Activated CD8-positive, alpha-beta T cell treated with anti-CD3 and anti-CD28 coated beads, Interleukin-2, amount 10 ng/mL, durations not matched to agents 7 days and 5 days (primary cell): ENCODE measurements around the gene DSEL. TPM values are rescaled to one million over a fixed set of nuclear protein-coding genes. Genes with fewer than 3 reads are reported as not detected.

Experiments
- ATAC-seq: fragments of 150-1000 bp; cut with Tn5 transposase; one replicate; pipeline ENCODE4 v1.10.0; 2021; ENCODE audit warnings: moderate library complexity
- CTCF ChIA-PET: fragments of 350-600 bp; sonication (Branson Sonifier 250); formaldehyde crosslinking; loops from one replicate; lab custom pipeline; 2021; ENCODE audit warnings: antibody characterized with exemption; lab: Charles Lee
- POLR2A ChIA-PET: fragments of 350-600 bp; sonication (Branson Sonifier 250); formaldehyde crosslinking; loops from one replicate; lab custom pipeline; 2021; ENCODE audit warnings: antibody characterized with exemption; lab: Charles Lee
- DNase-seq: peaks from one replicate; pipeline ENCODE4 v3.0.0-alpha.2; 2020
- H3K27ac Mint-ChIP-seq: one replicate; pipeline ENCODE4 v1.8.0; 2021; ENCODE audit warnings: mild to moderate bottlenecking, mixed read lengths
- H3K27me3 Mint-ChIP-seq: one replicate; pipeline ENCODE4 v1.8.0; 2021; ENCODE audit warnings: low read depth, mixed read lengths
- H3K36me3 Mint-ChIP-seq: one replicate; pipeline ENCODE4 v1.8.0; 2021; ENCODE audit warnings: low read depth, mixed read lengths
- H3K4me1 Mint-ChIP-seq: one replicate; pipeline ENCODE4 v1.8.0; 2021; ENCODE audit warnings: low read depth, mixed read lengths
- H3K4me3 Mint-ChIP-seq: one replicate; pipeline ENCODE4 v1.8.0; 2021; ENCODE audit warnings: mild to moderate bottlenecking, mixed read lengths
- H3K9me3 Mint-ChIP-seq: one replicate; pipeline ENCODE4 v1.8.0; 2022; ENCODE audit warnings: mixed read lengths; ENCODE audit not compliant: insufficient read depth
- total RNA-seq, 2 experiments: library from RNA; stranded (reverse); gene quantifications; one replicate each; pipeline ENCODE4 v1.2.3, GENCODE V29; 2021

DSEL gene
- under 1 TPM; 0.05 to 0.08 TPM for total RNA-seq

- Mint-ChIP-seq H3K9me3 (no peaks in the 10 kb centered on the region), H3K27me3 (peaks cover 33% of the 10 kb centered on the region), H3K27ac (no peak within 1 kb of the TSS), H3K36me3 (no peaks in the 10 kb centered on the region), H3K4me1 (peaks cover 20% of the 10 kb centered on the region), H3K4me3 (peak within 1 kb of the TSS; percentile 93)
- POLR2A ChIA-PET, result interaction anchor here (0.6 kb wide), 1 partner anchor 55 kb away, joined by 3 read pairs; no protein-coding TSS in a partner anchor
- CTCF ChIA-PET, result interaction anchor here (1.0 to 1.9 kb wide), 4 partner anchors 16 to 1152 kb away, joined by 3 to 9 read pairs (median 3); no protein-coding TSS in a partner anchor
- peak; percentile 97 for DNase-seq
- ATAC-seq, result peak; percentile 99
These were observed at the start of gene DSEL for GRCh38 chr18:67516539-67517443. Gene DSEL, minus strand, starts transcription at chr18:67516720. Its CDS starts 2,112 bp downstream, at chr18:67514608.

GRCh38 chr18:67553437-67553836 lies 36.9 kb upstream of the DSEL start:
- Mint-ChIP-seq H3K4me3 (no peak overlapping the region), H3K36me3 (no peaks in the 10 kb centered on the region), H3K27me3 (peaks cover 2% of the 10 kb centered on the region), H3K9me3 (no peaks in the 10 kb centered on the region), H3K27ac (no peak overlapping the region), H3K4me1 (no peaks in the 10 kb centered on the region)
- ATAC-seq, result no peak
- POLR2A ChIA-PET, result interaction anchor here (0.6 kb wide), 1 partner anchor 521 kb away, joined by 3 read pairs; no protein-coding TSS in a partner anchor
- no peak for DNase-seq
- CTCF ChIA-PET, result no interaction called here

- H3K36me3 Mint-ChIP-seq, result no peaks in the 10 kb centered on the region
These were observed 34.5 kb upstream of the DSEL start for GRCh38 chr18:67550872-67551520.

GRCh38 chr18:67549946-67550345 lies 33.4 kb upstream of the DSEL start:
- ATAC-seq, result no peak
- no peaks in the 10 kb centered on the region for H3K9me3 Mint-ChIP-seq
- POLR2A ChIA-PET, result no interaction called here
- H3K4me3 Mint-ChIP-seq, result no peak overlapping the region
- H3K27me3 Mint-ChIP-seq, result no peaks in the 10 kb centered on the region
- H3K27ac Mint-ChIP-seq, result no peak overlapping the region
- no peaks in the 10 kb centered on the region for H3K36me3 Mint-ChIP-seq
- CTCF ChIA-PET, result no interaction called here
- no peak for DNase-seq
- H3K4me1 Mint-ChIP-seq, result no peaks in the 10 kb centered on the region

More at GRCh38 chr18:67550872-67551520, 34.5 kb upstream of the DSEL start:
- Mint-ChIP-seq H3K9me3 (no peaks in the 10 kb centered on the region), H3K27me3 (no peaks in the 10 kb centered on the region), H3K27ac (no peak overlapping the region), H3K4me3 (no peak overlapping the region), H3K4me1 (no peaks in the 10 kb centered on the region)
- ATAC-seq (no peak), DNase-seq (no peak)
- ChIA-PET POLR2A (no interaction called here), CTCF (interaction anchor here (0.6 kb wide), 1 partner anchor 25 kb away, joined by 3 read pairs; no protein-coding TSS in a partner anchor)

GRCh38 chr18:67545681-67546080 lies 29.2 kb upstream of the DSEL start:
- ChIA-PET CTCF (no interaction called here), POLR2A (no interaction called here)
- Mint-ChIP-seq H3K9me3 (no peaks in the 10 kb centered on the region), H3K4me3 (no peak overlapping the region), H3K4me1 (no peaks in the 10 kb centered on the region), H3K27me3 (no peaks in the 10 kb centered on the region), H3K27ac (no peak overlapping the region), H3K36me3 (no peaks in the 10 kb centered on the region)
- ATAC-seq (no peak), DNase-seq (no peak)

GRCh38 chr18:67540559-67540958 lies 24.0 kb upstream of the DSEL start:
- POLR2A ChIA-PET, result no interaction called here
- Mint-ChIP-seq H3K4me1 (no peaks in the 10 kb centered on the region), H3K27ac (no peak overlapping the region), H3K36me3 (no peaks in the 10 kb centered on the region), H3K4me3 (no peak overlapping the region), H3K27me3 (no peaks in the 10 kb centered on the region), H3K9me3 (no peaks in the 10 kb centered on the region)
- DNase-seq (no peak), ATAC-seq (no peak)
- CTCF ChIA-PET, result no interaction called here

GRCh38 chr18:67531929-67532328 lies 15.4 kb upstream of the DSEL start:
- no peaks in the 10 kb centered on the region for H3K27me3 Mint-ChIP-seq
- CTCF ChIA-PET, result no interaction called here
- DNase-seq, result no peak
- no peaks in the 10 kb centered on the region for H3K36me3 Mint-ChIP-seq
- no peaks in the 10 kb centered on the region for H3K9me3 Mint-ChIP-seq
- POLR2A ChIA-PET, result no interaction called here
- H3K4me1 Mint-ChIP-seq, result no peaks in the 10 kb centered on the region
- no peak overlapping the region for H3K4me3 Mint-ChIP-seq
- no peak for ATAC-seq
- no peak overlapping the region for H3K27ac Mint-ChIP-seq

GRCh38 chr18:67525328-67526099 lies 9.0 kb upstream of the DSEL start:
- Mint-ChIP-seq H3K9me3 (no peaks in the 10 kb centered on the region), H3K36me3 (no peaks in the 10 kb centered on the region), H3K4me1 (no peaks in the 10 kb centered on the region), H3K27me3 (peaks cover 4% of the 10 kb centered on the region), H3K27ac (no peak overlapping the region), H3K4me3 (no peak overlapping the region)
- DNase-seq (no peak), ATAC-seq (no peak)
- ChIA-PET CTCF (no interaction called here), POLR2A (no interaction called here)

GRCh38 chr18:67520351-67520921 lies 3.9 kb upstream of the DSEL start:
- ATAC-seq (no peak), DNase-seq (no peak)
- Mint-ChIP-seq H3K4me3 (no peak overlapping the region), H3K4me1 (peaks cover 18% of the 10 kb centered on the region), H3K9me3 (no peaks in the 10 kb centered on the region), H3K27ac (no peak overlapping the region), H3K36me3 (no peaks in the 10 kb centered on the region), H3K27me3 (peaks cover 29% of the 10 kb centered on the region)
- ChIA-PET CTCF (interaction anchor here (1.4 kb wide), 1 partner anchor 321 kb away, joined by 3 read pairs; no protein-coding TSS in a partner anchor), POLR2A (no interaction called here)

- ATAC-seq, result no peak
- Mint-ChIP-seq H3K4me3 (no peak overlapping the region), H3K9me3 (no peaks in the 10 kb centered on the region), H3K27me3 (peaks cover 33% of the 10 kb centered on the region), H3K36me3 (no peaks in the 10 kb centered on the region), H3K4me1 (peaks cover 20% of the 10 kb centered on the region), H3K27ac (no peak overlapping the region)
- POLR2A ChIA-PET, result no interaction called here
- DNase-seq, result no peak
- CTCF ChIA-PET, result interaction anchor here (1.4 kb wide), 1 partner anchor 320 kb away, joined by 3 read pairs; no protein-coding TSS in a partner anchor
These were observed 3.1 kb upstream of the DSEL start for GRCh38 chr18:67519592-67519991.

GRCh38 chr18:67518566-67518965 lies 2.0 kb upstream of the DSEL start:
- no peak for ATAC-seq
- peaks cover 33% of the 10 kb centered on the region for H3K27me3 Mint-ChIP-seq
- POLR2A ChIA-PET, result no interaction called here

More at GRCh38 chr18:67518566-67518965, 2.0 kb upstream of the DSEL start:
- no peak overlapping the region for H3K27ac Mint-ChIP-seq
- no peaks in the 10 kb centered on the region for H3K36me3 Mint-ChIP-seq
- H3K9me3 Mint-ChIP-seq, result no peaks in the 10 kb centered on the region
- CTCF ChIA-PET, result interaction anchor here (1.0 kb wide), 1 partner anchor 19 kb away, joined by 3 read pairs; no protein-coding TSS in a partner anchor
- H3K4me3 Mint-ChIP-seq, result no peak overlapping the region
- no peak for DNase-seq
- H3K4me1 Mint-ChIP-seq, result peaks cover 20% of the 10 kb centered on the region
